OCI-LY3 (cell line): Measurements from ENCODE around the gene OR8K1.

Experiments
- EZH2phosphoT487 ChIP-seq: fragments of 200-600 bp; shearing (Covaris generic); IDR thresholded peaks from 2 replicates; pipeline ENCODE4 v1.6.1; 2018; ENCODE audit warnings: antibody characterized with exemption, mixed run types, low read depth
- TF ChIP-seq, protein P1 (sequence below): fragments of 200-600, 300-600 bp; sonication (generic); IDR thresholded peaks from 2 replicates; pipeline ENCODE4 v1.5.1; 2014; ENCODE audit warnings: antibody characterized with exemption, low read length, low read depth

DNA sequence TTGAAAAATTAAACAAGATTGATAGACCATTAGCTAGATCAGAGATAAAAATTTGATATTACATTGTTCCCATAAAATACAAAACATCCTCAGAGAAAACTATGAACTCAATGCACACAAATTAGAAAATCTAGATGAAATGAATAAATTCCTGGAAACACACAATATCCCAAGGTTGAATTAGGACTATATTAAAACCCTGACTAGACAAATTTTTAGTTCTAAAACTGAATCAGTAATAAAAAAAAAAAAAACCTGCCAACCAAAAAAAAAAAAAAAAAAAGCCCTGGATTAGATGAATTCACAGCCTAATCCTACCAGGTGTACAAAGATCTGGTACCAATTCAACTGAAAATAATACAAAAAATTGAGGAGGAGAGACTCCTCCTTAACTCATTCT lies 5.5 kb upstream of the OR8K1 start:
- TF ChIP-seq, protein P1, sequence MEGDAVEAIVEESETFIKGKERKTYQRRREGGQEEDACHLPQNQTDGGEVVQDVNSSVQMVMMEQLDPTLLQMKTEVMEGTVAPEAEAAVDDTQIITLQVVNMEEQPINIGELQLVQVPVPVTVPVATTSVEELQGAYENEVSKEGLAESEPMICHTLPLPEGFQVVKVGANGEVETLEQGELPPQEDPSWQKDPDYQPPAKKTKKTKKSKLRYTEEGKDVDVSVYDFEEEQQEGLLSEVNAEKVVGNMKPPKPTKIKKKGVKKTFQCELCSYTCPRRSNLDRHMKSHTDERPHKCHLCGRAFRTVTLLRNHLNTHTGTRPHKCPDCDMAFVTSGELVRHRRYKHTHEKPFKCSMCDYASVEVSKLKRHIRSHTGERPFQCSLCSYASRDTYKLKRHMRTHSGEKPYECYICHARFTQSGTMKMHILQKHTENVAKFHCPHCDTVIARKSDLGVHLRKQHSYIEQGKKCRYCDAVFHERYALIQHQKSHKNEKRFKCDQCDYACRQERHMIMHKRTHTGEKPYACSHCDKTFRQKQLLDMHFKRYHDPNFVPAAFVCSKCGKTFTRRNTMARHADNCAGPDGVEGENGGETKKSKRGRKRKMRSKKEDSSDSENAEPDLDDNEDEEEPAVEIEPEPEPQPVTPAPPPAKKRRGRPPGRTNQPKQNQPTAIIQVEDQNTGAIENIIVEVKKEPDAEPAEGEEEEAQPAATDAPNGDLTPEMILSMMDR: no peak
- no peak for TF ChIP-seq EZH2phosphoT487
